Gastrocnemius medialis (tissue), 4 donors: ENCODE results near the gene SLC29A2.
"Not testable (repeated sequence)": the region's sequence is repeated elsewhere in the genome, so short reads cannot be mapped to it uniquely, and the experiment has no call there.

ENCODE experiments used
- POLR2A ChIP-seq, 2 donors: fragments of 450-650 bp; IDR thresholded peaks; one replicate each; pipeline ENCODE4 v1.6.1; 2017; ENCODE audit warnings: antibody characterized with exemption in 2 of 2, mild to moderate bottlenecking in 2 of 2, moderate library complexity in 2 of 2
- TF ChIP-seq, protein P1 (sequence below), 5 experiments: fragments of 450-650 bp in 3 of 5; fragments of 200-600 bp in 2 of 5; sonication (generic) in 2 of 5; IDR thresholded peaks in 4 of 5; conservative IDR thresholded peaks in 1 of 5; 1 replicate in 4 of 5; 2 replicates in 1 of 5; pipeline ENCODE4 v1.5.1; 2016 to 2019; ENCODE audit warnings: antibody characterized with exemption in 5 of 5, mild to moderate bottlenecking in 3 of 5, moderate library complexity in 3 of 5

DNA sequence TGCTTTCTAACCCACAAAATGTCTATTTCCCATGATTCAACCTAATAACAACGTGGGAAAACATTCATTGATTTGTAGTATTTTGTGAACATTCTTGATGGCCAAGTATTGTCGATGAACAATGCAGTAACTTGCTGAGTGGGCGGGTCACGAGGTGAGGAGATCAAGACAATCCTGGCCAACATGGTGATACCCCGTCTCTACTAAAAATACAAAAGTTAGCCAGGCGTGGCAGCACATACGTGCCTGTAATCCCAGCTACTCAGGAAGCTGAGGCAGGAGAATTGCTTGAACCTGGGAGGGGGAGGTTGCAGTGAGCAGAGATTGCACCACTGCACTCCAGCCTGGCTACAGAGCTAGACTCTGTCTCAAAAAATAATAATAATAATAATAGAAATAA lies 8.7 kb upstream of the SLC29A2 start:
- TF ChIP-seq, protein P1, sequence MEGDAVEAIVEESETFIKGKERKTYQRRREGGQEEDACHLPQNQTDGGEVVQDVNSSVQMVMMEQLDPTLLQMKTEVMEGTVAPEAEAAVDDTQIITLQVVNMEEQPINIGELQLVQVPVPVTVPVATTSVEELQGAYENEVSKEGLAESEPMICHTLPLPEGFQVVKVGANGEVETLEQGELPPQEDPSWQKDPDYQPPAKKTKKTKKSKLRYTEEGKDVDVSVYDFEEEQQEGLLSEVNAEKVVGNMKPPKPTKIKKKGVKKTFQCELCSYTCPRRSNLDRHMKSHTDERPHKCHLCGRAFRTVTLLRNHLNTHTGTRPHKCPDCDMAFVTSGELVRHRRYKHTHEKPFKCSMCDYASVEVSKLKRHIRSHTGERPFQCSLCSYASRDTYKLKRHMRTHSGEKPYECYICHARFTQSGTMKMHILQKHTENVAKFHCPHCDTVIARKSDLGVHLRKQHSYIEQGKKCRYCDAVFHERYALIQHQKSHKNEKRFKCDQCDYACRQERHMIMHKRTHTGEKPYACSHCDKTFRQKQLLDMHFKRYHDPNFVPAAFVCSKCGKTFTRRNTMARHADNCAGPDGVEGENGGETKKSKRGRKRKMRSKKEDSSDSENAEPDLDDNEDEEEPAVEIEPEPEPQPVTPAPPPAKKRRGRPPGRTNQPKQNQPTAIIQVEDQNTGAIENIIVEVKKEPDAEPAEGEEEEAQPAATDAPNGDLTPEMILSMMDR (IDR thresholded peaks at IDR 0.05 in 4 of 5, conservative IDR thresholded peaks at IDR 0.05 in 1 of 5): not testable (repeated sequence)
- TF ChIP-seq POLR2A (IDR thresholded peaks at IDR 0.05): not testable (repeated sequence)
